Neural cell (in vitro differentiated cells): Measurements from ENCODE around the gene USB1. TPM values are rescaled to one million over a fixed set of nuclear protein-coding genes. Genes with fewer than 3 reads are reported as not detected.

ENCODE experiments used
- H2AFZ ChIP-seq: fragments of 200-600, 300-800 bp; sonication (generic), shearing (Covaris generic); 2 replicates; pipeline ENCODE4 v1.6.0; 2014; ENCODE audit warnings: low read depth, mild to moderate bottlenecking, antibody characterized with exemption, low read length, moderate library complexity
- H3F3A ChIP-seq: fragments of 200-600 bp; shearing (Covaris generic); 2 replicates; pipeline ENCODE4 v1.6.1; 2016; ENCODE audit warnings: mild to moderate bottlenecking, moderate library complexity, mixed read lengths, antibody characterized with exemption, low read length; ENCODE audit not compliant: insufficient read depth, poor library complexity, severe bottlenecking
- H3K27ac ChIP-seq: fragments of 200-600, 300-800 bp; sonication (generic), shearing (Covaris generic); 2 replicates; pipeline ENCODE4 v1.5.1; 2014; ENCODE audit warnings: mild to moderate bottlenecking, low read length, moderate library complexity
- H3K27me3 ChIP-seq: fragments of 300-800, 200-600 bp; sonication (generic), shearing (Covaris generic); 2 replicates; pipeline ENCODE4 v1.6.0; 2014; ENCODE audit warnings: mild to moderate bottlenecking, low read depth, low read length, moderate library complexity; ENCODE audit not compliant: insufficient read depth
- H3K36me3 ChIP-seq: fragments of 300-800, 200-600 bp; sonication (generic), shearing (Covaris generic); 2 replicates; pipeline ENCODE4 v1.5.1; 2014; ENCODE audit warnings: mild to moderate bottlenecking, antibody characterized with exemption, low read length, moderate library complexity; ENCODE audit not compliant: insufficient read depth
- H3K4me2 ChIP-seq: fragments of 300-800, 200-600 bp; sonication (generic), shearing (Covaris generic); 2 replicates; pipeline ENCODE4 v1.6.0; 2014; ENCODE audit warnings: mild to moderate bottlenecking, low read length
- H3K4me3 ChIP-seq: fragments of 300-800, 200-600 bp; sonication (generic), shearing (Covaris generic); 2 replicates; pipeline ENCODE4 v1.5.1; 2014; ENCODE audit warnings: mild to moderate bottlenecking, low read length, moderate library complexity
- H3K79me2 ChIP-seq: fragments of 200-600 bp; shearing (Covaris generic); replicated peaks from 2 replicates; pipeline ENCODE4 v1.6.0; 2014; ENCODE audit warnings: mild to moderate bottlenecking, low read length, moderate library complexity; ENCODE audit not compliant: insufficient read depth
- H3K9ac ChIP-seq: fragments of 300-800, 200-600 bp; sonication (generic), shearing (Covaris generic); 2 replicates; pipeline ENCODE4 v1.6.1; 2016; ENCODE audit warnings: mild to moderate bottlenecking, low read length, mixed read lengths
- H3K9me2 ChIP-seq: fragments of 200-600 bp; shearing (Covaris generic); 2 replicates; pipeline ENCODE4 v1.6.1; 2016; ENCODE audit warnings: mild to moderate bottlenecking, low read length, mixed read lengths; ENCODE audit not compliant: insufficient read depth
- H3K9me3 ChIP-seq: fragments of 200-600, 300-800 bp; sonication (generic), shearing (Covaris generic); 2 replicates; pipeline ENCODE4 v1.6.1; 2016; ENCODE audit warnings: mild to moderate bottlenecking, mixed run types, low read length, moderate library complexity, mixed read lengths
- H4K20me1 ChIP-seq: fragments of 200-600 bp; shearing (Covaris generic); 2 replicates; pipeline ENCODE4 v1.6.1; 2016; ENCODE audit warnings: mild to moderate bottlenecking, mixed run types; ENCODE audit not compliant: insufficient read depth
- CTCF ChIP-seq: fragments of 450-650 bp; IDR thresholded peaks from 2 replicates; pipeline ENCODE4 v1.5.1; 2014; ENCODE audit warnings: antibody characterized with exemption, mild to moderate bottlenecking, moderate library complexity; ENCODE audit not compliant: poor library complexity, severe bottlenecking
- EP300 ChIP-seq: fragments of 450-650 bp; conservative IDR thresholded peaks from 2 replicates; pipeline ENCODE4 v1.6.1; 2014; ENCODE audit warnings: antibody characterized with exemption, mild to moderate bottlenecking, moderate library complexity; ENCODE audit not compliant: poor library complexity, severe bottlenecking
- EZH2 ChIP-seq: fragments of 200-600, 300-800 bp; shearing (Covaris generic), sonication (generic); IDR thresholded peaks from 2 replicates; pipeline ENCODE4 v1.6.1; 2014; ENCODE audit warnings: antibody characterized with exemption, low read length, borderline replicate concordance, mild to moderate bottlenecking; ENCODE audit not compliant: insufficient read depth, poor library complexity, severe bottlenecking
- MXI1 ChIP-seq: fragments of 450-650 bp; conservative IDR thresholded peaks from 2 replicates; pipeline ENCODE4 v1.6.1; 2014; ENCODE audit warnings: antibody characterized with exemption, mild to moderate bottlenecking; ENCODE audit not compliant: poor library complexity, severe bottlenecking
- POLR2AphosphoS5 ChIP-seq: IDR thresholded peaks from 2 replicates; pipeline ENCODE4 v1.6.1; 2012
- RAD21 ChIP-seq: fragments of 450-650 bp; conservative IDR thresholded peaks from 2 replicates; pipeline ENCODE4 v1.6.1; 2014; ENCODE audit warnings: antibody characterized with exemption, mild to moderate bottlenecking, moderate library complexity
- REST ChIP-seq: IDR thresholded peaks from 2 replicates; pipeline ENCODE4 v1.6.1; 2012; ENCODE audit warnings: borderline replicate concordance
- SMC3 ChIP-seq: fragments of 450-650 bp; conservative IDR thresholded peaks from 2 replicates; pipeline ENCODE4 v1.6.1; 2014; ENCODE audit warnings: antibody characterized with exemption, mild to moderate bottlenecking, moderate library complexity; ENCODE audit not compliant: poor library complexity
- TAF1 ChIP-seq: IDR thresholded peaks from 2 replicates; pipeline ENCODE4 v1.6.1; 2012; ENCODE audit warnings: low read depth
- polyA plus RNA-seq: library from polyadenylated mRNA; depleted of rRNA; stranded (reverse); fragments of >200 nt; gene quantifications from 2 replicates; pipeline ENCODE4 v1.2.3, GENCODE V29; 2014

USB1 gene
- polyA plus RNA-seq, 1 donor from 2014 or later, result 25.7 TPM

GRCh38 chr16:57964157-57964700 is 37.0 kb upstream of the USB1 start:
- Histone ChIP-seq H3K9ac (no peak overlapping the region), H3K4me3 (no peak overlapping the region), H3K27me3 (no peaks in the 10 kb centered on the region), H3K79me2 (no peaks in the 10 kb centered on the region), H4K20me1 (no peaks in the 10 kb centered on the region), H3K9me3 (no peaks in the 10 kb centered on the region), H3K36me3 (no peaks in the 10 kb centered on the region), H3K4me2 (no peak overlapping the region), H3F3A (no peaks in the 10 kb centered on the region), H2AFZ (no peak overlapping the region), H3K9me2 (no peaks in the 10 kb centered on the region), H3K27ac (no peak overlapping the region)
- TF ChIP-seq REST (no peak), EP300 (no peak), EZH2 (no peak), TAF1 (no peak), MXI1 (no peak), RAD21 (no peak), CTCF (no peak), SMC3 (no peak), POLR2AphosphoS5 (no peak)

- Histone ChIP-seq H3K9ac (no peak overlapping the region), H3K4me3 (no peak overlapping the region), H2AFZ (no peak overlapping the region), H3K9me2 (no peaks in the 10 kb centered on the region), H3K36me3 (no peaks in the 10 kb centered on the region), H3K4me2 (no peak overlapping the region), H3F3A (no peaks in the 10 kb centered on the region), H3K27ac (no peak overlapping the region), H3K79me2 (no peaks in the 10 kb centered on the region), H3K27me3 (no peaks in the 10 kb centered on the region), H4K20me1 (no peaks in the 10 kb centered on the region), H3K9me3 (no peaks in the 10 kb centered on the region)
- TF ChIP-seq REST (no peak), MXI1 (no peak), SMC3 (no peak), TAF1 (no peak), POLR2AphosphoS5 (no peak), EZH2 (no peak), RAD21 (no peak), EP300 (no peak), CTCF (no peak)
Observed at GRCh38 chr16:57966204-57966771, 34.9 kb upstream of the USB1 start.
